ENCODE measurements around the gene STAU1.
"Not testable (repeated sequence)": the region's sequence is repeated elsewhere in the genome, so short reads cannot be mapped to it uniquely, and the experiment has no call there.

Gene STAU1

GRCh38 chr20:49167811-49168507, 20.2 kb downstream of the STAU1 start:
- no peak for DNase-seq (ENCODE audit: insufficient read length, low spot score)
- FAIRE-seq = no peak

GRCh38 chr20:49166534-49167449, 21.3 kb downstream of the STAU1 start:
- no peak for DNase-seq (ENCODE audit: insufficient read length, low spot score)
- peak; percentile 72 for FAIRE-seq

- FAIRE-seq (peak; percentile 80), DNase-seq (ENCODE audit: insufficient read length, low spot score) (no peak)
Observed at GRCh38 chr20:49165611-49166010, 22.5 kb downstream of the STAU1 start.

GRCh38 chr20:49163696-49164095, 24.4 kb downstream of the STAU1 start:
- no peak for FAIRE-seq
- no peak for DNase-seq (ENCODE audit: insufficient read length, low spot score)

GRCh38 chr20:49161428-49162152, 26.5 kb downstream of the STAU1 start:
- FAIRE-seq = no peak
- DNase-seq (ENCODE audit: insufficient read length, low spot score) = no peak

GRCh38 chr20:49160057-49160929, 27.8 kb downstream of the STAU1 start:
- DNase-seq (ENCODE audit: insufficient read length, low spot score) (no peak), FAIRE-seq (no peak)

GRCh38 chr20:49157146-49157545, 31.0 kb downstream of the STAU1 start:
- DNase-seq (ENCODE audit: insufficient read length, low spot score) (no peak), FAIRE-seq (no peak)

GRCh38 chr20:49156481-49156880, 31.7 kb downstream of the STAU1 start:
- FAIRE-seq (no peak), DNase-seq (ENCODE audit: insufficient read length, low spot score) (no peak)

- FAIRE-seq = no peak
- DNase-seq (ENCODE audit: insufficient read length, low spot score) = no peak
Observed at GRCh38 chr20:49151436-49151835, 36.7 kb downstream of the STAU1 start.

GRCh38 chr20:49149281-49150045, 38.7 kb downstream of the STAU1 start:
- FAIRE-seq (no peak), DNase-seq (ENCODE audit: insufficient read length, low spot score) (no peak)

- DNase-seq (ENCODE audit: insufficient read length, low spot score) (no peak), FAIRE-seq (no peak)
Observed at GRCh38 chr20:49148601-49149000, 39.5 kb downstream of the STAU1 start.

- DNase-seq (ENCODE audit: insufficient read length, low spot score) (no peak), FAIRE-seq (no peak)
Observed at GRCh38 chr20:49147296-49147695, 40.8 kb downstream of the STAU1 start.

GRCh38 chr20:49146442-49147225, 41.5 kb downstream of the STAU1 start:
- FAIRE-seq = no peak

GRCh38 chr20:49140834-49141233, 47.3 kb downstream of the STAU1 start:
- FAIRE-seq (no peak), DNase-seq (ENCODE audit: insufficient read length, low spot score) (no peak)

More at GRCh38 chr20:49146442-49147225, 41.5 kb downstream of the STAU1 start:
- no peak for DNase-seq (ENCODE audit: insufficient read length, low spot score)

GRCh38 chr20:49140411-49140810, 47.7 kb downstream of the STAU1 start:
- FAIRE-seq (peak; percentile 35), DNase-seq (ENCODE audit: insufficient read length, low spot score) (no peak)

- FAIRE-seq = no peak
- no peak for DNase-seq (ENCODE audit: insufficient read length, low spot score)
Observed at GRCh38 chr20:49138431-49138830, 49.7 kb downstream of the STAU1 start.

GRCh38 chr20:49136817-49137571, 51.1 kb downstream of the STAU1 start:
- no peak for DNase-seq (ENCODE audit: insufficient read length, low spot score)
- FAIRE-seq = no peak

GRCh38 chr20:49134797-49135196, 53.3 kb downstream of the STAU1 start:
- DNase-seq (ENCODE audit: insufficient read length, low spot score); FAIRE-seq: not testable (repeated sequence)

All from GM19239 (cell line).